ENCODE data around the gene ZNF532.
"Not testable (repeated sequence)": the region's sequence is repeated elsewhere in the genome, so short reads cannot be mapped to it uniquely, and the experiment has no call there.

ZNF532 gene

GRCh38 chr18:58898010-58898799 is 33.5 kb downstream of the ZNF532 start:
- DNase-seq (ENCODE audit: low spot score) = no peak

GRCh38 chr18:58900015-58900649 is 35.5 kb downstream of the ZNF532 start:
- DNase-seq (ENCODE audit: low spot score) = no peak

- no peak for DNase-seq (ENCODE audit: low spot score)
Observed at GRCh38 chr18:58901143-58901542, 36.5 kb downstream of the ZNF532 start.

- no peak for DNase-seq (ENCODE audit: low spot score)
Observed at GRCh38 chr18:58901783-58902182, 37.1 kb downstream of the ZNF532 start.

- no peak for DNase-seq (ENCODE audit: low spot score)
Observed at GRCh38 chr18:58902961-58903360, 38.3 kb downstream of the ZNF532 start.

- DNase-seq (ENCODE audit: low spot score) = no peak
Observed at GRCh38 chr18:58903533-58903932, 38.9 kb downstream of the ZNF532 start.

GRCh38 chr18:58905777-58906428 is 41.2 kb downstream of the ZNF532 start:
- no peak for DNase-seq (ENCODE audit: low spot score)

GRCh38 chr18:58908006-58908405 is 43.3 kb downstream of the ZNF532 start:
- DNase-seq (ENCODE audit: low spot score) = no peak

GRCh38 chr18:58909521-58909920 is 44.8 kb downstream of the ZNF532 start:
- no peak for DNase-seq (ENCODE audit: low spot score)

GRCh38 chr18:58911241-58911640 is 46.6 kb downstream of the ZNF532 start:
- DNase-seq (ENCODE audit: low spot score) = no peak

GRCh38 chr18:58911766-58912165 is 47.1 kb downstream of the ZNF532 start:
- DNase-seq (ENCODE audit: low spot score) = no peak

GRCh38 chr18:58915006-58915799 is 50.5 kb downstream of the ZNF532 start:
- no peak for DNase-seq (ENCODE audit: low spot score)

GRCh38 chr18:58915995-58916394 is 51.3 kb downstream of the ZNF532 start:
- no peak for DNase-seq (ENCODE audit: low spot score)

GRCh38 chr18:58919934-58920333 is 55.3 kb downstream of the ZNF532 start:
- DNase-seq (ENCODE audit: low spot score) = not testable (repeated sequence)

- no peak for DNase-seq (ENCODE audit: low spot score)
Observed at GRCh38 chr18:58922995-58923394, 58.3 kb downstream of the ZNF532 start.

GRCh38 chr18:58924473-58924872 is 59.8 kb downstream of the ZNF532 start:
- DNase-seq (ENCODE audit: low spot score) = no peak

- no peak for DNase-seq (ENCODE audit: low spot score)
Observed at GRCh38 chr18:58927659-58928058, 63.0 kb downstream of the ZNF532 start.

GRCh38 chr18:58928386-58928785 is 63.7 kb downstream of the ZNF532 start:
- DNase-seq (ENCODE audit: low spot score) = no peak

- DNase-seq (ENCODE audit: low spot score) = no peak
Observed at GRCh38 chr18:58929206-58929605, 64.5 kb downstream of the ZNF532 start.

GRCh38 chr18:58934356-58934755 is 69.7 kb downstream of the ZNF532 start:
- no peak for DNase-seq (ENCODE audit: low spot score)

- DNase-seq (ENCODE audit: low spot score) = no peak
Observed at GRCh38 chr18:58934933-58935577, 70.4 kb downstream of the ZNF532 start.

All from D341Med (cell line).